Measurements from ENCODE around the gene CLMP. TPM values are rescaled to one million over a fixed set of nuclear protein-coding genes. Genes with fewer than 3 reads are reported as not detected.

Gene CLMP
- total RNA-seq, 1 donor = 147 TPM

DNA sequence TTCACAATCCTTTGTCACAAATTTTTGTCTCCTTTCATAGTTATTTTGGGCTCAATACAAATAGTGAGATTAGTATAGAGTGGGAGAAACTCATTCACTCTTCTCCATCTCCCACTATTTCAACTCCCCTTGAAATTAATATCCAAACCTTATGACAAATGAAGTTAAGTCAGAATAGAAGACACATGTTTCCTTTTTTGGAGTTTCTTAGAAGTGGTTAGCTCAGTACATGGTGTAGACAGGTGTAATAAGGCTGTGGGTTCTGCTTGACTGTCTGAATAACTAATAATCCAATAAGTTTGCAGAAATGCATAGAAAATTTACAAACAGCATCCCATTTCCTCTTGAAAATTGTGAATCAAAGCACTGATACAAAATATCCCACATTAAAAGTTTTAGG is 122.3 kb downstream of the CLMP start:
- TF ChIP-seq, protein P1, sequence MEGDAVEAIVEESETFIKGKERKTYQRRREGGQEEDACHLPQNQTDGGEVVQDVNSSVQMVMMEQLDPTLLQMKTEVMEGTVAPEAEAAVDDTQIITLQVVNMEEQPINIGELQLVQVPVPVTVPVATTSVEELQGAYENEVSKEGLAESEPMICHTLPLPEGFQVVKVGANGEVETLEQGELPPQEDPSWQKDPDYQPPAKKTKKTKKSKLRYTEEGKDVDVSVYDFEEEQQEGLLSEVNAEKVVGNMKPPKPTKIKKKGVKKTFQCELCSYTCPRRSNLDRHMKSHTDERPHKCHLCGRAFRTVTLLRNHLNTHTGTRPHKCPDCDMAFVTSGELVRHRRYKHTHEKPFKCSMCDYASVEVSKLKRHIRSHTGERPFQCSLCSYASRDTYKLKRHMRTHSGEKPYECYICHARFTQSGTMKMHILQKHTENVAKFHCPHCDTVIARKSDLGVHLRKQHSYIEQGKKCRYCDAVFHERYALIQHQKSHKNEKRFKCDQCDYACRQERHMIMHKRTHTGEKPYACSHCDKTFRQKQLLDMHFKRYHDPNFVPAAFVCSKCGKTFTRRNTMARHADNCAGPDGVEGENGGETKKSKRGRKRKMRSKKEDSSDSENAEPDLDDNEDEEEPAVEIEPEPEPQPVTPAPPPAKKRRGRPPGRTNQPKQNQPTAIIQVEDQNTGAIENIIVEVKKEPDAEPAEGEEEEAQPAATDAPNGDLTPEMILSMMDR (IDR thresholded peaks at IDR 0.05; ENCODE audit: insufficient read depth, low read depth, low read length) = no peak
- H3K4me3 ChIP-seq (ENCODE audit: low read depth, low read length) = no peak overlapping the region
- DNase-seq (ENCODE audit: low read depth) = no peak

GRCh38 chr11:123072332-123072761 is 122.7 kb downstream of the CLMP start:
- DNase-seq (ENCODE audit: low read depth) = no peak
- TF ChIP-seq, protein P1 (IDR thresholded peaks at IDR 0.05; ENCODE audit: insufficient read depth, low read depth, low read length) = no peak
- no peak overlapping the region for H3K4me3 ChIP-seq (ENCODE audit: low read depth, low read length)

DNA sequence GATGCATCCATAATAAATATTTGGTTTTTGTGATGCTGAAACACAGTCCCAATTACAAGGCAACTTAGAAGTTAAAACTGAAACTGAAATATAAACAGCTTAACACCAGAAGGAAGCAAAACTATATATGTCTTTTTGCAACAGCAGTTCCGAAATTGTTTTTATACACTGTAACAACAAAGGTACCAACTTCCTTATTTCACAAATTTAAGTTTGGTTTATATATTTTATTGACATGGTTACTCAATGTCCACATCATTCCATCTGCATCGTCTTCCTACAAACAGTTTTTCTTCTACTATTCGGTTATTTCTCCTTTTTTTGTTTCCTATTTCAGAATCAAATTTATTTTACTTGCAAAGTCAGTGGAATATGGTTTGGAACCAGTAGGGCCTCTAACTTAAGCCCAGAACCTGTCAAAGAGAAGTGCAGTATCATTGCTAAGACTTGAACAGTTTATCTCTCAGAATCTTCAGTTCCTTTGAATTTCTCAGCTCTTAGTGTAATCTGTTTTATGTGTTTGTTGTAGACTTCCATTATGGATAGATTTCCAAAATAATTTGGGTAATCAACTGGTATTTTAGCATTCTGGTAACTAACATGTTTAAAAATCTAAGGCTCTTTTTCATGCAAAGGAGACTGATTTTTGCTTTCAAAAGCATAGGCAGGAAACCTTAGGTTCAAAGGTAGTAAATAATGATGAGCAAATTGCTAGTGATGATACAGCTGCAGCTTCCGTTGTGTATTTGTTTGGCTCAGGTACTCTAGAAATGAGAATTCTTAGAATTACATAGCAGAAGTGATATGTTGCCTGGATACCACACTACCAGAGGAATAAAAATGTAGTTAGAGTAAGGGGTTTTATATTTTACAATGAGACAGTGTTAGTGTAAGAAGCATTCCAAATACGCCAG is 124.9 kb downstream of the CLMP start:
- no peak for DNase-seq (ENCODE audit: low read depth)
- H3K4me3 ChIP-seq (ENCODE audit: low read depth, low read length) = no peak overlapping the region
- TF ChIP-seq, protein P1 (IDR thresholded peaks at IDR 0.05; ENCODE audit: insufficient read depth, low read depth, low read length) = no peak

DNA sequence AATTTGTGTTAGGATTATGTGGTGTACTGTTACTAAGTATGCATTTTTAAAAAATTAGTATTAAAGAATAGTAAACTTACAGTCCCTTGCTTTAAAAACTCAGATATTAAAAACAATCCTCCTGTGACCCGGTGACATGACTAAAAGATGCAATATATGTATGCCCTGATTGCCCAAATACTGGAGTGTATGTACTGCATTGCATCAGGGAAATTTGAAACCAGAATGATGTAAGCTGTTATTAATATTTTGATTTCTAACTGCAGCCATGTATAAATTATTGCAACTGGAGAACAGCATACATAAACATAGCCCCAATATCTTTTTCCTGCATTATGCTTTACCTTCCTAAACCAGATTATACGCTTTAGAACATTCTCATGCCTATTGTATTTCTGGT is 129.4 kb downstream of the CLMP start:
- no peak overlapping the region for H3K4me3 ChIP-seq (ENCODE audit: low read depth, low read length)
- DNase-seq (ENCODE audit: low read depth) = peak; percentile 74
- TF ChIP-seq, protein P1 (IDR thresholded peaks at IDR 0.05; ENCODE audit: insufficient read depth, low read depth, low read length) = no peak

- DNase-seq (ENCODE audit: low read depth) = peak; percentile 33
- TF ChIP-seq, protein P1 (IDR thresholded peaks at IDR 0.05; ENCODE audit: insufficient read depth, low read depth, low read length) = no peak
- peak overlapping the region; percentile 100 for H3K4me3 ChIP-seq (ENCODE audit: low read depth, low read length)
Observed at GRCh38 chr11:123063826-123064657, 131.0 kb downstream of the CLMP start.

GRCh38 chr11:123062892-123063825 is 131.9 kb downstream of the CLMP start:
- TF ChIP-seq, protein P1 (IDR thresholded peaks at IDR 0.05; ENCODE audit: insufficient read depth, low read depth, low read length) = no peak
- peak; percentile 72 for DNase-seq (ENCODE audit: low read depth)
- peak overlapping the region; percentile 100 for H3K4me3 ChIP-seq (ENCODE audit: low read depth, low read length)
